CD4-positive, alpha-beta memory T cell (primary cell): Measurements from ENCODE around the gene RASSF1. TPM values are rescaled to one million over a fixed set of nuclear protein-coding genes. Genes with fewer than 3 reads are reported as not detected.

Experiments
- CTCF ChIA-PET: fragments of 350-600 bp; sonication (Branson Sonifier 250); formaldehyde crosslinking; loops from one replicate; lab custom pipeline; 2021; ENCODE audit warnings: inconsistent platforms; ENCODE audit not compliant: partially characterized antibody; lab: Charles Lee
- POLR2A ChIA-PET: fragments of 350-600 bp; sonication (Branson Sonifier 250); formaldehyde crosslinking; loops from one replicate; lab custom pipeline; 2021; ENCODE audit not compliant: partially characterized antibody; lab: Charles Lee
- DNase-seq, 5 donors: peaks; one replicate each; pipeline versions ENCODE4 v3.0.0 to v3.0.0-alpha.2; 2020 to 2022; ENCODE audit warnings: mixed read lengths in 1 of 5
- H3K27ac ChIP-seq: one replicate; pipeline ENCODE4 v1.7.0; 2013; ENCODE audit warnings: low read depth, low read length
- H3K27me3 ChIP-seq: 2 replicates; pipeline ENCODE4 v1.7.0; 2013; ENCODE audit warnings: mild to moderate bottlenecking, low read length, moderate library complexity; ENCODE audit not compliant: insufficient read depth
- H3K36me3 ChIP-seq: 2 replicates; pipeline ENCODE4 v1.7.0; 2013; ENCODE audit warnings: mild to moderate bottlenecking, low read length, moderate library complexity; ENCODE audit not compliant: insufficient read depth
- H3K4me1 ChIP-seq: 2 replicates; pipeline ENCODE4 v1.7.0; 2013; ENCODE audit warnings: mild to moderate bottlenecking, low read length, moderate library complexity; ENCODE audit not compliant: insufficient read depth
- H3K4me3 ChIP-seq, 2 donors: one replicate each; pipeline ENCODE4 v1.7.0; 2013; ENCODE audit warnings: low read length in 2 of 2, mild to moderate bottlenecking in 1 of 2
- H3K9me3 ChIP-seq, 2 donors: one replicate each; pipeline ENCODE4 v1.7.0; 2013; ENCODE audit warnings: low read length in 2 of 2, control low read depth in 1 of 2; ENCODE audit not compliant: control insufficient read depth in 1 of 2
- H3K27ac Mint-ChIP-seq, 7 donors: one replicate each; pipeline ENCODE4 v1.8.0; 2020 to 2021; ENCODE audit warnings: mixed read lengths in 7 of 7, mild to moderate bottlenecking in 6 of 7, inconsistent platforms in 3 of 7, moderate library complexity in 3 of 7
- H3K27me3 Mint-ChIP-seq, 2 donors: one replicate each; pipeline ENCODE4 v1.8.0; 2020 to 2021; ENCODE audit warnings: mixed read lengths in 2 of 2
- H3K36me3 Mint-ChIP-seq, 2 donors: one replicate each; pipeline ENCODE4 v1.8.0; 2020 to 2021; ENCODE audit warnings: mixed read lengths in 2 of 2, inconsistent platforms in 1 of 2, mild to moderate bottlenecking in 1 of 2
- H3K4me1 Mint-ChIP-seq, 4 donors: one replicate each; pipeline ENCODE4 v1.8.0; 2020 to 2021; ENCODE audit warnings: mixed read lengths in 4 of 4, mild to moderate bottlenecking in 1 of 4
- H3K4me3 Mint-ChIP-seq, 8 donors: one replicate each; pipeline ENCODE4 v1.8.0; 2020 to 2021; ENCODE audit warnings: mixed read lengths in 8 of 8, mild to moderate bottlenecking in 7 of 8, moderate library complexity in 6 of 8, inconsistent platforms in 3 of 8
- H3K9me3 Mint-ChIP-seq, 8 donors: one replicate each; pipeline ENCODE4 v1.8.0; 2020 to 2021; ENCODE audit warnings: mixed read lengths in 8 of 8, mild to moderate bottlenecking in 5 of 8, inconsistent platforms in 3 of 8, moderate library complexity in 1 of 8
- intact Hi-C: fragments of 100-400 bp; cut with micrococcal nuclease; formaldehyde crosslinking; loops from one replicate; pipeline ENCODE4 v1.15.1; 2023
- polyA plus RNA-seq, 2 donors: library from polyadenylated mRNA; unstranded; fragments of 300-500 nt; fragmentation: Illumina TruSeq; gene quantifications; one replicate each; pipeline ENCODE4 v1.2.3, GENCODE V29; 2021
- total RNA-seq, 2 experiments: library from RNA; stranded (reverse); gene quantifications; one replicate each; pipeline ENCODE4 v1.2.3, GENCODE V29; 2021

Gene RASSF1
- total and polyA plus RNA-seq, 4 experiments from 2014 or later = 37.5 to 86.9 (median 72.1) TPM

- Histone ChIP-seq H3K36me3 (peaks cover 34% of the 10 kb centered on the region), H3K4me1 (peaks cover 41% of the 10 kb centered on the region), H3K27ac (peak overlapping the region; percentile 97), H3K27me3 (no peaks in the 10 kb centered on the region), H3K9me3 (no peaks in the 10 kb centered on the region), H3K4me3 (peak overlapping the region; percentile 9 to 95)
- peak overlapping the region; percentile 31 to 100 (median 94) for H3K4me3 Mint-ChIP-seq
- ChIA-PET POLR2A (interaction anchor here (0.9 to 23.7 kb wide), 7 partner anchors 8 to 212 kb away, joined by 3 to 595 read pairs (median 9); partner anchors contain the start of genes CYB561D2, HEMK1, HYAL3 and NAA80), CTCF (interaction anchor here (1.2 to 2.3 kb wide), 4 partner anchors 10 to 1033 kb away, joined by 3 to 13 read pairs (median 6); partner anchors contain the start of gene RBM15B)
- intact Hi-C loops = no loop called here
- peaks cover 32 to 58% (median 41%) of the 10 kb centered on the region in 4 donors for H3K4me1 Mint-ChIP-seq
- no peaks in the 10 kb centered on the region for H3K9me3 Mint-ChIP-seq
- H3K27me3 Mint-ChIP-seq = no peaks in the 10 kb centered on the region
- peak overlapping the region in 6 of 7 donors; percentile 61 to 97 (median 88) for H3K27ac Mint-ChIP-seq
- DNase-seq = no peak
- peaks cover 6 to 47% of the 10 kb centered on the region in 2 donors for H3K36me3 Mint-ChIP-seq
Observed at GRCh38 chr3:50357481-50357880, 16.8 kb upstream of the RASSF1 start.

GRCh38 chr3:50356553-50356952 lies 15.9 kb upstream of the RASSF1 start:
- peaks cover 6 to 49% of the 10 kb centered on the region in 2 donors for H3K36me3 Mint-ChIP-seq
- peak overlapping the region in 5 of 7 donors; percentile 53 to 97 (median 75) for H3K27ac Mint-ChIP-seq
- peak overlapping the region in 7 of 8 donors; percentile 32 to 100 (median 90) for H3K4me3 Mint-ChIP-seq
- peaks cover 34% of the 10 kb centered on the region for H3K36me3 ChIP-seq
- peak overlapping the region; percentile 97 for H3K27ac ChIP-seq
- H3K4me1 ChIP-seq = peaks cover 47% of the 10 kb centered on the region
- no peaks in the 10 kb centered on the region for H3K27me3 ChIP-seq
- POLR2A ChIA-PET = interaction anchor here (0.9 to 23.7 kb wide), 6 partner anchors 8 to 213 kb away, joined by 3 to 595 read pairs (median 10); partner anchors contain the start of genes CYB561D2, HEMK1, HYAL3 and NAA80
- no peaks in the 10 kb centered on the region for H3K27me3 Mint-ChIP-seq
- no peaks in the 10 kb centered on the region for H3K9me3 Mint-ChIP-seq
- no peaks in the 10 kb centered on the region for H3K9me3 ChIP-seq
- DNase-seq = no peak
- intact Hi-C loops = no loop called here
- H3K4me1 Mint-ChIP-seq = peaks cover 33 to 63% (median 44%) of the 10 kb centered on the region in 4 donors
- H3K4me3 ChIP-seq = no peak overlapping the region
- CTCF ChIA-PET = interaction anchor here (1.2 to 2.3 kb wide), 4 partner anchors 9 to 1034 kb away, joined by 3 to 13 read pairs (median 6); partner anchors contain the start of gene RBM15B

GRCh38 chr3:50355829-50356552 lies 15.4 kb upstream of the RASSF1 start:
- H3K4me3 ChIP-seq = no peak overlapping the region
- intact Hi-C loops = no loop called here

GRCh38 chr3:50354850-50355249 lies 14.2 kb upstream of the RASSF1 start:
- ChIA-PET POLR2A (interaction anchor here (0.6 to 23.7 kb wide), 3 partner anchors 11 to 1894 kb away, joined by 3 to 595 read pairs (median 5); partner anchors contain the start of genes RASSF1, TUSC2 and ZMYND10), CTCF (interaction anchor here (1.2 kb wide), 1 partner anchor 14 kb away, joined by 4 read pairs; the partner anchor contains the start of gene RASSF1)
- H3K27me3 ChIP-seq = no peaks in the 10 kb centered on the region
- Mint-ChIP-seq H3K27ac (peak overlapping the region in 1 of 7 donors; percentile 41), H3K4me3 (no peak overlapping the region), H3K4me1 (peaks cover 39 to 79% (median 58%) of the 10 kb centered on the region in 4 donors), H3K27me3 (no peaks in the 10 kb centered on the region), H3K9me3 (no peaks in the 10 kb centered on the region), H3K36me3 (peaks cover 6 to 65% of the 10 kb centered on the region in 2 donors)
- no peaks in the 10 kb centered on the region for H3K9me3 ChIP-seq
- H3K4me1 ChIP-seq = peaks cover 57% of the 10 kb centered on the region
- DNase-seq = no peak
- H3K36me3 ChIP-seq = peaks cover 34% of the 10 kb centered on the region
- intact Hi-C loops = loop anchor here (5.0 kb wide), 1 partner anchor 257 kb away; the partner anchor contains the start of gene CISH
- no peak overlapping the region for H3K4me3 ChIP-seq
- no peak overlapping the region for H3K27ac ChIP-seq

More at GRCh38 chr3:50355829-50356552, 15.4 kb upstream of the RASSF1 start:
- peak overlapping the region in 7 of 8 donors; percentile 32 to 100 (median 90) for H3K4me3 Mint-ChIP-seq
- H3K36me3 ChIP-seq = peaks cover 34% of the 10 kb centered on the region
- peak overlapping the region; percentile 2 for H3K27ac ChIP-seq
- H3K36me3 Mint-ChIP-seq = peaks cover 6 to 54% of the 10 kb centered on the region in 2 donors
- ChIA-PET CTCF (interaction anchor here (1.2 to 2.3 kb wide), 4 partner anchors 9 to 1035 kb away, joined by 3 to 13 read pairs (median 6); partner anchors contain the start of gene RBM15B), POLR2A (interaction anchor here (1.7 to 23.7 kb wide), 5 partner anchors 7 to 213 kb away, joined by 8 to 595 read pairs (median 12); partner anchors contain the start of genes CYB561D2, HEMK1, HYAL3 and NAA80)
- H3K27me3 ChIP-seq = no peaks in the 10 kb centered on the region
- H3K9me3 ChIP-seq = no peaks in the 10 kb centered on the region
- H3K27ac Mint-ChIP-seq = peak overlapping the region in 3 of 7 donors; percentile 35 to 97 (median 61)
- no peak for DNase-seq
- no peaks in the 10 kb centered on the region for H3K27me3 Mint-ChIP-seq
- H3K4me1 Mint-ChIP-seq = peaks cover 35 to 69% (median 50%) of the 10 kb centered on the region in 4 donors
- no peaks in the 10 kb centered on the region for H3K9me3 Mint-ChIP-seq
- peaks cover 52% of the 10 kb centered on the region for H3K4me1 ChIP-seq

- H3K9me3 ChIP-seq = no peaks in the 10 kb centered on the region
- no peaks in the 10 kb centered on the region for H3K27me3 ChIP-seq
- H3K4me1 Mint-ChIP-seq = peaks cover 36 to 79% (median 57%) of the 10 kb centered on the region in 4 donors
- H3K4me3 ChIP-seq = no peak overlapping the region
- H3K9me3 Mint-ChIP-seq = no peaks in the 10 kb centered on the region
- ChIA-PET CTCF (interaction anchor here (1.2 kb wide), 1 partner anchor 14 kb away, joined by 4 read pairs; the partner anchor contains the start of gene RASSF1), POLR2A (interaction anchor here (0.6 to 23.7 kb wide), 4 partner anchors 10 to 1893 kb away, joined by 3 to 595 read pairs (median 4); partner anchors contain the start of genes RASSF1, TUSC2 and ZMYND10)
- peaks cover 60% of the 10 kb centered on the region for H3K4me1 ChIP-seq
- H3K27ac ChIP-seq = no peak overlapping the region
- peak overlapping the region in 1 of 7 donors; percentile 41 for H3K27ac Mint-ChIP-seq
- DNase-seq = no peak
- peaks cover 34% of the 10 kb centered on the region for H3K36me3 ChIP-seq
- H3K27me3 Mint-ChIP-seq = no peaks in the 10 kb centered on the region
- intact Hi-C loops = loop anchor here (5.0 kb wide), 1 partner anchor 258 kb away; the partner anchor contains the start of gene CISH
- peaks cover 6 to 64% of the 10 kb centered on the region in 2 donors for H3K36me3 Mint-ChIP-seq
- no peak overlapping the region for H3K4me3 Mint-ChIP-seq
Observed at GRCh38 chr3:50354186-50354764, 13.6 kb upstream of the RASSF1 start.

- Mint-ChIP-seq H3K9me3 (no peaks in the 10 kb centered on the region), H3K27ac (peak overlapping the region in 2 of 7 donors; percentile 25 to 38), H3K4me3 (peak overlapping the region in 2 of 8 donors; percentile 13 to 18), H3K4me1 (peaks cover 37 to 82% (median 61%) of the 10 kb centered on the region in 4 donors), H3K36me3 (peaks cover 6 to 65% of the 10 kb centered on the region in 2 donors), H3K27me3 (no peaks in the 10 kb centered on the region)
- DNase-seq = no peak
- Histone ChIP-seq H3K27me3 (no peaks in the 10 kb centered on the region), H3K36me3 (peaks cover 39% of the 10 kb centered on the region), H3K27ac (no peak overlapping the region), H3K4me1 (peaks cover 62% of the 10 kb centered on the region), H3K4me3 (no peak overlapping the region), H3K9me3 (no peaks in the 10 kb centered on the region)
- ChIA-PET CTCF (interaction anchor here (0.8 to 1.4 kb wide), 4 partner anchors 13 to 1147 kb away, joined by 3 to 6 read pairs (median 4); partner anchors contain the start of genes HYAL3, NAA80 and RASSF1), POLR2A (interaction anchor here (0.9 to 23.7 kb wide), 4 partner anchors 11 to 18 kb away, joined by 3 to 595 read pairs (median 4); partner anchors contain the start of genes RASSF1, TUSC2 and ZMYND10)
- intact Hi-C loops = loop anchor here (5.0 kb wide), 1 partner anchor 259 kb away; the partner anchor contains the start of gene CISH
Observed at GRCh38 chr3:50353245-50354004, 12.8 kb upstream of the RASSF1 start.
